Measurements from ENCODE around the gene DENND1B. TPM values are rescaled to one million over a fixed set of nuclear protein-coding genes. Genes with fewer than 3 reads are reported as not detected.

Gene DENND1B
- total and polyA plus RNA-seq, 9 of the 15 experiments (the other 6 are each of a cell fraction or from before 2014, with no cell fraction given), result 2.1 to 12.1 (median 7.5) TPM

GRCh38 chr1:197781968-197782721, 6.9 kb upstream of the DENND1B start (continued):
- TF ChIP-seq FOXJ3 (CRISPR knock-in tag; IDR thresholded peaks at IDR 0.05), result no peak
- TF ChIP-seq RNF2 (IDR thresholded peaks at IDR 0.05), result no peak
- TF ChIP-seq RBM15 (IDR thresholded peaks at IDR 0.05; ENCODE audit: insufficient read depth, low read length), result no peak
- TF ChIP-seq MTF1 (CRISPR knock-in tag; IDR thresholded peaks at IDR 0.05; ENCODE audit: borderline replicate concordance), result no peak
- no peak for TF ChIP-seq ZNF699 (CRISPR knock-in tag; IDR thresholded peaks at IDR 0.05; ENCODE audit: insufficient replicate concordance)
- TF ChIP-seq ILK (tag; IDR thresholded peaks at IDR 0.05; ENCODE audit: borderline replicate concordance, low read depth), result no peak
- no peak for TF ChIP-seq JUN (IDR thresholded peaks at IDR 0.05; ENCODE audit: borderline replicate concordance, low read depth, low read length)
- no peak for TF ChIP-seq JUN (CRISPR knock-in tag; IDR thresholded peaks at IDR 0.05; ENCODE audit: borderline replicate concordance)
- TF ChIP-seq SMARCA5 (IDR thresholded peaks at IDR 0.05), result no peak
- TF ChIP-seq HDAC8 (tag; IDR thresholded peaks at IDR 0.05), result no peak
- no peak for TF ChIP-seq POU5F1 (IDR thresholded peaks at IDR 0.05; ENCODE audit: borderline replicate concordance, low read depth, low read length, partially characterized antibody)
- TF ChIP-seq ZBTB49 (CRISPR knock-in tag; IDR thresholded peaks at IDR 0.05; ENCODE audit: borderline replicate concordance), result no peak
- TF ChIP-seq RBM25 (IDR thresholded peaks at IDR 0.05; ENCODE audit: low read depth, low read length, severe bottlenecking), result no peak
- no peak for TF ChIP-seq ZNF12 (CRISPR knock-in tag; IDR thresholded peaks at IDR 0.05)
- TF ChIP-seq ZNF277 (CRISPR knock-in tag; IDR thresholded peaks at IDR 0.05; ENCODE audit: borderline replicate concordance), result no peak
- no peak for TF ChIP-seq RBM39 (optimal IDR thresholded peaks at IDR 0.05; ENCODE audit: low read depth, low read length)
- TF ChIP-seq TEAD2 (tag; IDR thresholded peaks at IDR 0.05), result no peak
- no peak for TF ChIP-seq ZNF212 (CRISPR knock-in tag; IDR thresholded peaks at IDR 0.05)
- no peak for TF ChIP-seq THAP12 (CRISPR knock-in tag; IDR thresholded peaks at IDR 0.05)
- no peak for TF ChIP-seq SMAD2 (IDR thresholded peaks at IDR 0.05; ENCODE audit: low read depth, low read length)
- TF ChIP-seq ESRRA (IDR thresholded peaks at IDR 0.05; ENCODE audit: borderline replicate concordance, low read depth), result no peak
- TF ChIP-seq ZZZ3 (IDR thresholded peaks at IDR 0.05), result no peak
- no peak for TF ChIP-seq ARHGAP35 (IDR thresholded peaks at IDR 0.05; ENCODE audit: partially characterized antibody)
- TF ChIP-seq NFXL1 (CRISPR knock-in tag; IDR thresholded peaks at IDR 0.05), result no peak
